A549 (cell line): ENCODE data around the gene CTDSPL. TPM values are rescaled to one million over a fixed set of nuclear protein-coding genes. Genes with fewer than 3 reads are reported as not detected.

Experiments used
- ATAC-seq, 2 experiments: fragments of 200-7000 bp in 1 of 2; fragments of >200 bp in 1 of 2; cut with Nextera tagmentation in 1 of 2; cut with Tn5 transposase in 1 of 2; 3 replicates each; pipeline versions ENCODE4 v1.8.0 to v1.9.1; 2018 to 2020; ENCODE audit warnings: mild to moderate bottlenecking in 1 of 2, moderate library complexity in 1 of 2
- CTCF ChIA-PET: fragments of 300-600 bp; sonication (Branson Sonifier 250); formaldehyde crosslinking; extraction: SDS; loops from one replicate; lab custom pipeline; 2021; ENCODE audit warnings: antibody characterized with exemption, inconsistent platforms; lab: Yijun Ruan, JAX
- POLR2A ChIA-PET: fragments of 350-600 bp; formaldehyde crosslinking; extraction: SDS; loops from one replicate; lab custom pipeline; 2021; ENCODE audit warnings: antibody characterized with exemption, inconsistent platforms; lab: Yijun Ruan, JAX
- DNase-seq, 2 experiments: peaks; one replicate each; pipeline versions ENCODE4 v3.0.0 to v3.0.0-alpha.2; 2011 to 2016; ENCODE audit warnings: low read depth in 1 of 2, low spot score in 1 of 2
- FAIRE-seq: peaks from 2 replicates; lab custom pipeline; 2011; peaks lifted over from hg19 to GRCh38; lab: Jason Lieb, UNC
- H3K27ac ChIP-seq, 2 experiments: fragments of >200 bp; sonication (Bioruptor Twin); formaldehyde crosslinking; 3 replicates each; pipeline ENCODE4 v1.5.1; 2016 to 2017
- H3K4me1 ChIP-seq: fragments of >200 bp; sonication (Bioruptor Twin); formaldehyde crosslinking; 3 replicates; pipeline ENCODE4 v1.6.1; 2016
- H3K4me2 ChIP-seq: fragments of >200 bp; sonication (Bioruptor Twin); formaldehyde crosslinking; 3 replicates; pipeline ENCODE4 v1.6.1; 2016
- H3K4me3 ChIP-seq: fragments of >200 bp; sonication (Bioruptor Twin); formaldehyde crosslinking; 3 replicates; pipeline ENCODE4 v1.5.1; 2016
- H3K9me3 ChIP-seq: fragments of >200 bp; sonication (Bioruptor Twin); formaldehyde crosslinking; 3 replicates; pipeline ENCODE4 v1.6.1; 2016
- CBX2 ChIP-seq: fragments of 200-600 bp; sonication (generic); IDR thresholded peaks from 2 replicates; pipeline ENCODE4 v1.6.1; 2016; ENCODE audit warnings: low read depth, mild to moderate bottlenecking, borderline replicate concordance
- CBX8 ChIP-seq: fragments of 200-600 bp; sonication (generic); IDR thresholded peaks from 2 replicates; pipeline ENCODE4 v1.6.1; 2016
- CHD4 ChIP-seq: fragments of 200-600 bp; sonication (generic); IDR thresholded peaks from 2 replicates; pipeline ENCODE4 v1.6.1; 2016; ENCODE audit warnings: antibody characterized with exemption, mild to moderate bottlenecking, borderline replicate concordance
- EHF ChIP-seq: fragments of 250-450 bp; sonication (Bioruptor Pico); IDR thresholded peaks from 2 replicates; pipeline ENCODE4 v1.5.0; 2020; ENCODE audit warnings: mild to moderate bottlenecking
- ESRRA ChIP-seq: fragments of 150-350 bp; IDR thresholded peaks from 2 replicates; pipeline ENCODE4 v1.6.1; 2014; ENCODE audit warnings: mild to moderate bottlenecking, low read length, borderline replicate concordance
- HEYL ChIP-seq: fragments of 250-450 bp; sonication (Bioruptor Pico); IDR thresholded peaks from 2 replicates; pipeline ENCODE4 v1.8.0; 2021; ENCODE audit warnings: mild to moderate bottlenecking, moderate library complexity
- HOXA7 ChIP-seq: fragments of 250-450 bp; sonication (Bioruptor Pico); IDR thresholded peaks from 2 replicates; pipeline ENCODE4 v1.5.0; 2020; ENCODE audit warnings: mild to moderate bottlenecking, moderate library complexity
- HOXB13 ChIP-seq: fragments of 250-450 bp; sonication (Bioruptor Pico); IDR thresholded peaks from 2 replicates; pipeline ENCODE4 v1.5.0; 2020; ENCODE audit warnings: low read depth, mild to moderate bottlenecking, moderate library complexity
- JUN ChIP-seq, 2 experiments: fragments of >200 bp; sonication (Bioruptor Twin); formaldehyde crosslinking; IDR thresholded peaks; 2 replicates in 1 of 2; 3 replicates in 1 of 2; pipeline ENCODE4 v1.6.1; 2016 to 2017
- JUNB ChIP-seq: fragments of >200 bp; sonication (Bioruptor Twin); formaldehyde crosslinking; IDR thresholded peaks from 2 replicates; pipeline ENCODE4 v1.6.1; 2016
- MAFK ChIP-seq: fragments of 450-650 bp; IDR thresholded peaks from 2 replicates; pipeline ENCODE4 v1.6.1; 2014; ENCODE audit not compliant: partially characterized antibody
- MAZ ChIP-seq: fragments of 150-350 bp; IDR thresholded peaks from 2 replicates; pipeline ENCODE4 v1.6.1; 2014; ENCODE audit warnings: antibody characterized with exemption, low read depth, low read length, borderline replicate concordance
- NFE2L2 ChIP-seq: fragments of 150-350 bp; conservative IDR thresholded peaks from 2 replicates; pipeline ENCODE4 v1.6.1; 2014; ENCODE audit warnings: low read length
- NR3C1 ChIP-seq: fragments of >200 bp; sonication (Bioruptor Twin); formaldehyde crosslinking; IDR thresholded peaks from 3 replicates; pipeline ENCODE4 v1.6.1; 2017
- POLR2A ChIP-seq: IDR thresholded peaks from 2 replicates; pipeline ENCODE4 v1.6.1; 2012; ENCODE audit warnings: mild to moderate bottlenecking, low read length
- RARB ChIP-seq: fragments of 250-450 bp; sonication (Bioruptor Pico); IDR thresholded peaks from 2 replicates; pipeline ENCODE4 v1.8.0; 2021; ENCODE audit warnings: mild to moderate bottlenecking, moderate library complexity
- SREBF2 ChIP-seq: fragments of 450-650 bp; IDR thresholded peaks from 2 replicates; pipeline ENCODE4 v1.6.1; 2014; ENCODE audit warnings: mild to moderate bottlenecking, moderate library complexity
- TFCP2L1 ChIP-seq: fragments of 250-450 bp; sonication (Bioruptor Pico); IDR thresholded peaks from 2 replicates; pipeline ENCODE4 v1.5.0; 2021; ENCODE audit warnings: mild to moderate bottlenecking
- WGBS: methylation state at CpG from one replicate; pipeline ENCODE4 v1.1.6; 2017; ENCODE audit errors: missing lambda C conversion rate; 5-methylcytosine and 5-hydroxymethylcytosine counted together
- polyA plus RNA-seq, 4 experiments: library from polyadenylated mRNA; depleted of rRNA in 3 of 4; stranded (reverse); fragments of >200 nt; fragmentation: RNase III in 1 of 4; extraction: RNeasy Plus Mini Kit Qiagen cat#74134 plus additional on column Dnase treatment in 1 of 4; gene quantifications; 2 replicates in 3 of 4; 3 replicates in 1 of 4; pipeline ENCODE4 v1.2.3, GENCODE V29; 2011 to 2017
- TF ChIP-seq, protein P1 (sequence below): fragments of >200 bp; sonication (Bioruptor Twin); formaldehyde crosslinking; IDR thresholded peaks from 3 replicates; pipeline ENCODE4 v1.5.1; 2016
- TF ChIP-seq, protein P2 (sequence below): IDR thresholded peaks from 2 replicates; pipeline ENCODE4 v1.6.1; 2012; ENCODE audit warnings: low read depth, borderline replicate concordance
- TF ChIP-seq, protein P3 (sequence below): fragments of 200-600 bp; sonication (generic); IDR thresholded peaks from 2 replicates; pipeline ENCODE4 v1.6.1; 2016; ENCODE audit warnings: antibody characterized with exemption, mild to moderate bottlenecking, moderate library complexity

The CTDSPL gene
- polyA plus RNA-seq, 2 of the 4 experiments (the other 2 are of a cell fraction): 9.9 to 35.1 TPM

DNA sequence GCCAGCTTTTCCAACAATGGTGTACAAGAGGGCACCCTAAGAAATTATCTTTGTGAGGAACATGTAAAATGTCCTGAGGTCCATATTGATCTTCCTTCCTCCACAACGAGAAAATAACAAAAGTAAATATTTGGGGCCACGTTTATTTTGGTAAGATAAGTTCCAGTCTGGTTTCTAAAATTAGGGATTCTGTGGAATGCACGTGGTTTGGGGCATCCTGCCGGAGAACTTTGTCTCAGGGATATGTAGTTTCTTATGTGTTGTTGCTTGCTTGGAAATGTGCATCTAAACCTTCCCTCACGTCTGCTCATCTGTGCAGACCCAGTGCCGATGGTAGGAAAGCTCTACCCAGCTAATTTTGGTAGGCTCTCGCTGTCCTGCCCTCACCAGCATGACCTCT, 62.8 kb downstream of the CTDSPL start:
- ChIA-PET CTCF (no interaction called here), POLR2A (no interaction called here)
- ATAC-seq: no peak
- 77% methylated on average over 7 of the region's 7 CpGs for WGBS
- Histone ChIP-seq H3K9me3 (no peaks in the 10 kb centered on the region; the same call in 2 of the 3 replicates), H3K27ac (no peak overlapping the region), H3K4me2 (no peak overlapping the region), H3K4me1 (no peaks in the 10 kb centered on the region), H3K4me3 (no peak overlapping the region)
- no peak for FAIRE-seq
- DNase-seq: no peak
- TF ChIP-seq JUN (IDR thresholded peaks at IDR 0.05) (no peak), RARB (CRISPR knock-in tag) (no peak), ESRRA (no peak), CHD4 (no peak), JUNB (no peak), CBX8 (no peak), CBX2 (no peak), NFE2L2 (no peak), MAFK (no peak), HEYL (no peak), NR3C1 (no peak)
- TF ChIP-seq, protein P1, sequence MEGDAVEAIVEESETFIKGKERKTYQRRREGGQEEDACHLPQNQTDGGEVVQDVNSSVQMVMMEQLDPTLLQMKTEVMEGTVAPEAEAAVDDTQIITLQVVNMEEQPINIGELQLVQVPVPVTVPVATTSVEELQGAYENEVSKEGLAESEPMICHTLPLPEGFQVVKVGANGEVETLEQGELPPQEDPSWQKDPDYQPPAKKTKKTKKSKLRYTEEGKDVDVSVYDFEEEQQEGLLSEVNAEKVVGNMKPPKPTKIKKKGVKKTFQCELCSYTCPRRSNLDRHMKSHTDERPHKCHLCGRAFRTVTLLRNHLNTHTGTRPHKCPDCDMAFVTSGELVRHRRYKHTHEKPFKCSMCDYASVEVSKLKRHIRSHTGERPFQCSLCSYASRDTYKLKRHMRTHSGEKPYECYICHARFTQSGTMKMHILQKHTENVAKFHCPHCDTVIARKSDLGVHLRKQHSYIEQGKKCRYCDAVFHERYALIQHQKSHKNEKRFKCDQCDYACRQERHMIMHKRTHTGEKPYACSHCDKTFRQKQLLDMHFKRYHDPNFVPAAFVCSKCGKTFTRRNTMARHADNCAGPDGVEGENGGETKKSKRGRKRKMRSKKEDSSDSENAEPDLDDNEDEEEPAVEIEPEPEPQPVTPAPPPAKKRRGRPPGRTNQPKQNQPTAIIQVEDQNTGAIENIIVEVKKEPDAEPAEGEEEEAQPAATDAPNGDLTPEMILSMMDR: no peak

DNA sequence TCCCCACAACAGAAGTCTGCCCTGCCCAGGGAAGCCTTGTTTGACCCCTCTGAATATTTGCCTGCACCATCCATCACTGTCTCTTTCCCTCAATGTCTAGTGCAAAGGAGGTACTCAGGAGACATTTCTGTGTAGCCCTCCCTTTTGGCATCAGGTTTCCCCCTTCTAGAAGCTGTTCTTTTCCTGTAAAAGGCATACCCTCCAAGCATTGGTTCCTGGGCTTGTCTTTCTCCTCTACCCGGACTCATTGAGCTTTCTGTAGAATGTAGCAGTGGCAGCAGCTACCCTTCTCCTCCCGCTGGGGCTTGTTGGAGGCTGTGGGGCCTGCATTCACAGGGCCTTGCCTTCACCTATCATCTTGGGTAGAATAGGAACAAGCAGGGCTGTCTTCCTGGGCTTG, 63.5 kb downstream of the CTDSPL start:
- ChIA-PET CTCF (interaction anchor here (0.6 to 1.3 kb wide), 2 partner anchors 42 to 88 kb away, joined by 3 read pairs; no protein-coding TSS in a partner anchor), POLR2A (no interaction called here)
- no peak overlapping the region for H3K27ac ChIP-seq
- H3K4me1 ChIP-seq: no peaks in the 10 kb centered on the region
- no peak overlapping the region for H3K4me2 ChIP-seq
- H3K4me3 ChIP-seq: no peak overlapping the region
- FAIRE-seq (no peak), DNase-seq (no peak), ATAC-seq (no peak; a peak in 1 of 6 replicates)
- 45% methylated on average over 2 of the region's 2 CpGs for WGBS
- TF ChIP-seq, protein P2, sequence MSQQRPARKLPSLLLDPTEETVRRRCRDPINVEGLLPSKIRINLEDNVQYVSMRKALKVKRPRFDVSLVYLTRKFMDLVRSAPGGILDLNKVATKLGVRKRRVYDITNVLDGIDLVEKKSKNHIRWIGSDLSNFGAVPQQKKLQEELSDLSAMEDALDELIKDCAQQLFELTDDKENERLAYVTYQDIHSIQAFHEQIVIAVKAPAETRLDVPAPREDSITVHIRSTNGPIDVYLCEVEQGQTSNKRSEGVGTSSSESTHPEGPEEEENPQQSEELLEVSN: no peak
- TF ChIP-seq SREBF2 (no peak), RARB (CRISPR knock-in tag) (no peak), POLR2A (no peak), TFCP2L1 (CRISPR knock-in tag) (no peak), HOXA7 (CRISPR knock-in tag) (no peak), JUNB (no peak), ESRRA (no peak), MAZ (no peak), HOXB13 (CRISPR knock-in tag) (no peak), EHF (CRISPR knock-in tag) (no peak), NFE2L2 (no peak)
- TF ChIP-seq, protein P3, sequence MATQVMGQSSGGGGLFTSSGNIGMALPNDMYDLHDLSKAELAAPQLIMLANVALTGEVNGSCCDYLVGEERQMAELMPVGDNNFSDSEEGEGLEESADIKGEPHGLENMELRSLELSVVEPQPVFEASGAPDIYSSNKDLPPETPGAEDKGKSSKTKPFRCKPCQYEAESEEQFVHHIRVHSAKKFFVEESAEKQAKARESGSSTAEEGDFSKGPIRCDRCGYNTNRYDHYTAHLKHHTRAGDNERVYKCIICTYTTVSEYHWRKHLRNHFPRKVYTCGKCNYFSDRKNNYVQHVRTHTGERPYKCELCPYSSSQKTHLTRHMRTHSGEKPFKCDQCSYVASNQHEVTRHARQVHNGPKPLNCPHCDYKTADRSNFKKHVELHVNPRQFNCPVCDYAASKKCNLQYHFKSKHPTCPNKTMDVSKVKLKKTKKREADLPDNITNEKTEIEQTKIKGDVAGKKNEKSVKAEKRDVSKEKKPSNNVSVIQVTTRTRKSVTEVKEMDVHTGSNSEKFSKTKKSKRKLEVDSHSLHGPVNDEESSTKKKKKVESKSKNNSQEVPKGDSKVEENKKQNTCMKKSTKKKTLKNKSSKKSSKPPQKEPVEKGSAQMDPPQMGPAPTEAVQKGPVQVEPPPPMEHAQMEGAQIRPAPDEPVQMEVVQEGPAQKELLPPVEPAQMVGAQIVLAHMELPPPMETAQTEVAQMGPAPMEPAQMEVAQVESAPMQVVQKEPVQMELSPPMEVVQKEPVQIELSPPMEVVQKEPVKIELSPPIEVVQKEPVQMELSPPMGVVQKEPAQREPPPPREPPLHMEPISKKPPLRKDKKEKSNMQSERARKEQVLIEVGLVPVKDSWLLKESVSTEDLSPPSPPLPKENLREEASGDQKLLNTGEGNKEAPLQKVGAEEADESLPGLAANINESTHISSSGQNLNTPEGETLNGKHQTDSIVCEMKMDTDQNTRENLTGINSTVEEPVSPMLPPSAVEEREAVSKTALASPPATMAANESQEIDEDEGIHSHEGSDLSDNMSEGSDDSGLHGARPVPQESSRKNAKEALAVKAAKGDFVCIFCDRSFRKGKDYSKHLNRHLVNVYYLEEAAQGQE: no peak
- H3K9me3 ChIP-seq: no peaks in the 10 kb centered on the region; the same call in 2 of the 3 replicates
